Testis (tissue), 3 donors: ENCODE results near the gene SLC29A1. TPM values are rescaled to one million over a fixed set of nuclear protein-coding genes. Genes with fewer than 3 reads are reported as not detected.
A peak's percentile ranks its signal among the peaks of the same experiment; 100 is the strongest.

Experiments used
- DNase-seq: peaks from one replicate; pipeline ENCODE4 v3.0.0-alpha.2; 2019
- H3K27ac ChIP-seq, 2 donors: fragments of 200-600 bp; sonication (generic); one replicate each; pipeline ENCODE4 v1.5.1; 2019
- H3K27me3 ChIP-seq: fragments of 200-600 bp; sonication (generic); one replicate; pipeline ENCODE4 v1.5.1; 2019
- H3K36me3 ChIP-seq: fragments of 200-600 bp; sonication (generic); one replicate; pipeline ENCODE4 v1.5.1; 2017; ENCODE audit warnings: low read depth; ENCODE audit errors: missing control alignments
- H3K4me1 ChIP-seq: fragments of 200-600 bp; sonication (generic); one replicate; pipeline ENCODE4 v1.5.1; 2019
- H3K4me3 ChIP-seq, 2 donors: fragments of 200-600 bp; sonication (generic); one replicate each; pipeline ENCODE4 v1.5.1; 2017 to 2019
- H3K9me3 ChIP-seq: fragments of 200-600 bp; sonication (generic); one replicate; pipeline ENCODE4 v1.5.1; 2017
- POLR2A ChIP-seq: fragments of 450-650 bp; IDR thresholded peaks from one replicate; pipeline ENCODE4 v1.6.1; 2017; ENCODE audit warnings: antibody characterized with exemption, mild to moderate bottlenecking, moderate library complexity
- WGBS, 2 donors: methylation state at CpG; one replicate each; pipeline ENCODE4 v1.1.5; 2018; 5-methylcytosine and 5-hydroxymethylcytosine counted together
- intact Hi-C: fragments of 100-400 bp; cut with DNase I; formaldehyde crosslinking; loops from one replicate; pipeline ENCODE4 v1.15.1; 2023; ENCODE audit warnings: low total_unique reads
- polyA plus RNA-seq: library from polyadenylated mRNA; stranded (reverse); fragments of 350-450 nt; fragmentation: Illumina TruSeq; extraction: RNeasy Lipid Tissue Mini Kit (QIAGEN cat#74804); gene quantifications from one replicate; pipeline ENCODE4 v1.2.3, GENCODE V29; 2014; ENCODE audit warnings: low read depth, low replicate concordance; ENCODE audit not compliant: insufficient read depth
- total RNA-seq, 2 donors: library from RNA; depleted of rRNA; stranded (reverse); fragments of >200 nt; gene quantifications; one replicate each; pipeline ENCODE4 v1.2.3, GENCODE V29; 2016
- TF ChIP-seq, protein P1 (sequence below), 3 experiments: fragments of 450-650 bp in 2 of 3; fragments of 200-600 bp in 1 of 3; sonication (generic) in 1 of 3; IDR thresholded peaks; one replicate each; pipeline ENCODE4 v1.5.1; 2016 to 2019; ENCODE audit warnings: antibody characterized with exemption in 3 of 3, mild to moderate bottlenecking in 2 of 3, moderate library complexity in 1 of 3

The SLC29A1 gene
- total and polyA plus RNA-seq, 3 donors from 2014 or later = 41.2 to 70.0 (median 51.3) TPM

DNA sequence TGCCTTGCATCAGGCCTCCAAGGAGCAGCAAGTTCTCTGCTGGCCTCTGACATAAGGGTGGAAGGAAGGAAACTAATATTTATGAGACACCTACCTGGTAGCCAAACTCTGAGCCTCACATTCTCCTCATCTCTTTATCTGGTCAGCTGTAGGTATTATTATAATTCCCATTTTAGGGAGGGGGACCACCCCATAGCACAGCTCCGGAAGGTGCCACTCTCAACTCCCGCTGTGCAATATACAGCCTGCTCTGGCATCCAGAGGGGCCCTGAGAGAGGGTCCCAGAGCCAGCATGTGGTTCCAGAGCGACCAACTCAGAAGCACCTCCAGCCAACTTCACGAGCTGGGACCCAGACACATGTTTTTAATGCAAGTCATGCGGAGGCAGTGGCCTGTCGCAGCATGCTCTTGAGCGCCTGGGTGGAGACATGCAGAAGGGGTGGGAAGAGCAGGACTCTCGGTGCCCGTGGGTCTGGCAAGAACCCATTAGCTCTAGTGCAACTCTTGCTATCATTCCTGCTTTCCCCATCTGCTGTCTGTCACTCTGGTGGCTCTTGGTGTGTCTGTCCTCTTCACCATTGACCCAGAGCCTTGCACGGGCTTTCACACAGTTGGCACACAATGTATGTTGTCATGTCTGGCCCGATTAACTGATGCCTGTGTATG is 21.6 kb upstream of the SLC29A1 start:
- no peak overlapping the region for H3K27ac ChIP-seq
- no peak overlapping the region for H3K4me3 ChIP-seq
- 83 to 89% methylated on average over 5 to 11 of the region's 11 CpGs for WGBS, 2 donors
- H3K27me3 ChIP-seq = no peaks in the 10 kb centered on the region
- no peaks in the 10 kb centered on the region for H3K36me3 ChIP-seq
- H3K9me3 ChIP-seq = no peaks in the 10 kb centered on the region
- DNase-seq = no peak
- peaks cover 11% of the 10 kb centered on the region for H3K4me1 ChIP-seq
- TF ChIP-seq, protein P1, sequence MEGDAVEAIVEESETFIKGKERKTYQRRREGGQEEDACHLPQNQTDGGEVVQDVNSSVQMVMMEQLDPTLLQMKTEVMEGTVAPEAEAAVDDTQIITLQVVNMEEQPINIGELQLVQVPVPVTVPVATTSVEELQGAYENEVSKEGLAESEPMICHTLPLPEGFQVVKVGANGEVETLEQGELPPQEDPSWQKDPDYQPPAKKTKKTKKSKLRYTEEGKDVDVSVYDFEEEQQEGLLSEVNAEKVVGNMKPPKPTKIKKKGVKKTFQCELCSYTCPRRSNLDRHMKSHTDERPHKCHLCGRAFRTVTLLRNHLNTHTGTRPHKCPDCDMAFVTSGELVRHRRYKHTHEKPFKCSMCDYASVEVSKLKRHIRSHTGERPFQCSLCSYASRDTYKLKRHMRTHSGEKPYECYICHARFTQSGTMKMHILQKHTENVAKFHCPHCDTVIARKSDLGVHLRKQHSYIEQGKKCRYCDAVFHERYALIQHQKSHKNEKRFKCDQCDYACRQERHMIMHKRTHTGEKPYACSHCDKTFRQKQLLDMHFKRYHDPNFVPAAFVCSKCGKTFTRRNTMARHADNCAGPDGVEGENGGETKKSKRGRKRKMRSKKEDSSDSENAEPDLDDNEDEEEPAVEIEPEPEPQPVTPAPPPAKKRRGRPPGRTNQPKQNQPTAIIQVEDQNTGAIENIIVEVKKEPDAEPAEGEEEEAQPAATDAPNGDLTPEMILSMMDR (IDR thresholded peaks at IDR 0.05) = no peak
- no peak for TF ChIP-seq POLR2A
- intact Hi-C loops = no loop called here

DNA sequence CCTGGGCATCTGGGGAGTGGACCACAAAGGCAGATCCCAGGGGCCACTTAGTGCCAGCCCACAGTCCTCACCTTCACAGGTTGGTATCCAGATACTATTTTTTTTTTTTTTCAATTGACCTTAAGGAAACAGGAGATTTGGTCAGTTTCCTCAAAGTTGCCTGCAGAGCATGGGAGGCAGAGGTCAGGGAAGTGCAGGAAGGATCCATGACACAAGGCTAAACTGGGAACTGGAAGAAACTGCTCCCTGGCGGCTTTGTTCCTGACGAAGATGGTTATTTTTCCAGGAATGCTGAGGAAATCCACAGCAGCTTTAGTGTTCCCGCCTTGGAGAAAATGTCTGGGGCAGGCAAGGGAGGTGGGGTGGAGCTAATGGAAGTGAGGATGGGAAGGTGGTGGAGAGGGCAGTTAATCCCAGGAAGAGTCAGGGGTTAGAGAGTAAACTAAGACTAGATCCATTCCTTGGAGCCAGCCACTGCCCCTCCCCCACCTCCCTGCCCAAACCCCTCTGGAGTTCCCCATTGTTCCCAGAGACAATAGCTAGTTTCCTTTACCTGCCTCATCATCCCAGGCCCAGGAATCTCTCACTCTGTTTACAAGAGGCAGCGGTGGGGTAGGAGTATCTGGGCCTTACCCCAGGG is 20.9 kb upstream of the SLC29A1 start:
- peak overlapping the region in 1 of 2 donors; percentile 60 for H3K27ac ChIP-seq
- no peaks in the 10 kb centered on the region for H3K27me3 ChIP-seq
- intact Hi-C loops = no loop called here
- no peak overlapping the region for H3K4me3 ChIP-seq
- H3K4me1 ChIP-seq = peaks cover 11% of the 10 kb centered on the region
- TF ChIP-seq, protein P1 (IDR thresholded peaks at IDR 0.05) = no peak
- no peak for TF ChIP-seq POLR2A
- H3K9me3 ChIP-seq = no peaks in the 10 kb centered on the region
- no peak for DNase-seq
- H3K36me3 ChIP-seq = no peaks in the 10 kb centered on the region
- WGBS, 2 donors = 58 to 69% methylated on average over 4 of the region's 4 CpGs

DNA sequence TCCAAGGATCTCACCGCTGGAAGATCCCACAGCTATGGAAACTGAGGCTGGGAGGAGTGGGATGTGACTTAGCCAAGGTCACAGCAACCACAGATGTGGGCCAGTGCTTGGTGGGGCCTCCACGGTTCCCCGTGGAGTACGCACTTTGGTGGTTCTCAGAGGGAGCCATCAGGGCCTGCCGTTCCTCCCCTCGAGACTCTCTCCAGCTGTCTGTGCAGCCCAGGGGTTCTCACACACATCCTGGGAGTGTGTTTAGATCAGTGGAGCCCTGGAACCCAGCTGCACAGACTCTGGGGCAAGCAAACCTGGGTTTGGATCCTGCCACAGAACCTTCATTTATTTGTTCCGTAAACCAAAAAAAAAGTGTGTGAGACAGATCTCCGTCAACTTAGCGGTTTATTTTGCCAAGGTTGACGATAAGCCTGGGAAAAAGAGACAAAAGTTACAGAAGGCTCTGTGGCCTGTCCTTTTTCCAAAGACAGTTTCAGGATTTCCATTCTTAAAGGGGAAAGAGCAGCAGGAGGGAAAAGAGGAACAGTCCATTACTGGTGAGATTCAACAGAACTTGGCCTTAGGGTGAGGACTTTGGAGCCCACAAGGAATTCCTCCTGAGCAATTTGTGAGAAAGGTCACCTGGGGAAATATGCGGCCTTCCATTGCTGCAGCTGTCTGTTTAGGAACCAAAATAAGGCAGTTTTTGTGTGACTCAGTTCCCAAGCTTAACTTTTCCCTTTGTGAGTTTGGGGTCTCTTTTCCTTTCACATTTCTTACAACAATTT is 20.2 kb upstream of the SLC29A1 start:
- Histone ChIP-seq H3K27me3 (no peaks in the 10 kb centered on the region), H3K4me3 (no peak overlapping the region), H3K36me3 (no peaks in the 10 kb centered on the region), H3K4me1 (peaks cover 11% of the 10 kb centered on the region), H3K27ac (peak overlapping the region in 1 of 2 donors; percentile 60), H3K9me3 (no peaks in the 10 kb centered on the region)
- 53 to 57% methylated on average over 7 to 11 of the region's 11 CpGs for WGBS, 2 donors
- intact Hi-C loops = no loop called here
- DNase-seq = no peak
- TF ChIP-seq POLR2A = no peak
- TF ChIP-seq, protein P1 (IDR thresholded peaks at IDR 0.05) = no peak

DNA sequence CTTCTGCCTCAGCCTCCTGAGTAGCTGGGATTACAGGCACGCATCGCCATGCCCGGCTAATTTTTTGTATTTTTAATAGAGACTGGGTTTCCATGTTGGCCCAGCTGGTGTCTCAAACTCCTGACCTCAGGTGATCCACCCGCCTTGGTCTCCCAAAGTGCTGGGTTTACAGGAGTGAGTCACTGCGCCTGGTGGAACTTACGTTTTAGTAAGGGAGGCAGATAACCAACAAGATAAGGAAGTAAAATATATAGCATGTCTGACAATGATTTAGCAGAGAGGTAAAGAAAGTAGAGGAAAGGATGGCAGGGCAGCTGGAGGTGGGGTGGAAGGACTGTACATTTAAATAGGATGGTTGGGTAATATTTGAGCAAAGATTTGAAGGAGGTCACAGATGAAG is 19.4 kb upstream of the SLC29A1 start:
- Histone ChIP-seq H3K4me3 (no peak overlapping the region), H3K27me3 (no peaks in the 10 kb centered on the region), H3K27ac (no peak overlapping the region), H3K4me1 (peaks cover 11% of the 10 kb centered on the region), H3K9me3 (no peaks in the 10 kb centered on the region), H3K36me3 (no peaks in the 10 kb centered on the region)
- intact Hi-C loops = no loop called here
- no peak for TF ChIP-seq POLR2A
- TF ChIP-seq, protein P1 (IDR thresholded peaks at IDR 0.05) = no peak
- 88 to 94% methylated on average over 6 of the region's 6 CpGs for WGBS, 2 donors
- no peak for DNase-seq
